Kidney (tissue), 14 donors: ENCODE data around the gene GTF2I. TPM values are rescaled to one million over a fixed set of nuclear protein-coding genes. Genes with fewer than 3 reads are reported as not detected.
A peak's percentile ranks its signal among the peaks of the same experiment; 100 is the strongest.

Source experiments
- DNase-seq, 5 donors: peaks; one replicate each; pipeline ENCODE4 v3.0.0-alpha.2; 2013 to 2020
- FAIRE-seq: peaks from 2 replicates; lab custom pipeline; 2012; peaks lifted over from hg19 to GRCh38; lab: Jason Lieb, UNC
- H3K27ac ChIP-seq, 2 donors: one replicate each; pipeline ENCODE4 v1.7.0; 2013; ENCODE audit warnings: low read depth in 2 of 2, low read length in 2 of 2, inconsistent platforms in 1 of 2
- H3K27me3 ChIP-seq: one replicate; pipeline ENCODE4 v1.7.1; 2013; ENCODE audit warnings: low read length, inconsistent platforms; ENCODE audit not compliant: control insufficient read depth, insufficient read depth
- H3K36me3 ChIP-seq, 3 donors: one replicate each; pipeline versions ENCODE4 v1.7.0 to v1.7.1; 2013; ENCODE audit warnings: low read length in 3 of 3, control low read depth in 1 of 3, inconsistent platforms in 1 of 3; ENCODE audit not compliant: insufficient read depth in 3 of 3, control insufficient read depth in 2 of 3
- H3K4me1 ChIP-seq, 3 donors: one replicate each; pipeline versions ENCODE4 v1.7.0 to v1.7.1; 2013; ENCODE audit warnings: low read length in 3 of 3, inconsistent platforms in 1 of 3, low read depth in 1 of 3; ENCODE audit not compliant: control insufficient read depth in 2 of 3, insufficient read depth in 2 of 3
- H3K4me3 ChIP-seq, 3 donors: one replicate each; pipeline versions ENCODE4 v1.7.0 to v1.8.1; 2013; ENCODE audit warnings: low read length in 3 of 3, control low read depth in 1 of 3, inconsistent platforms in 1 of 3
- H3K9ac ChIP-seq, 3 donors: one replicate each; pipeline versions ENCODE4 v1.7.0 to v1.7.1; 2013; ENCODE audit warnings: low read length in 3 of 3, control low read depth in 1 of 3, inconsistent platforms in 1 of 3
- H3K9me3 ChIP-seq, 3 donors: one replicate each; pipeline versions ENCODE4 v1.7.0 to v1.7.1; 2013; ENCODE audit warnings: low read length in 3 of 3, control low read depth in 1 of 3, inconsistent platforms in 1 of 3; ENCODE audit not compliant: control insufficient read depth in 2 of 3, insufficient read depth in 1 of 3
- CTCF ChIP-seq: IDR thresholded peaks from 3 replicates; pipeline ENCODE4 v1.5.1; 2012; ENCODE audit warnings: mild to moderate bottlenecking, moderate library complexity, borderline replicate concordance; ENCODE audit not compliant: insufficient read depth; ENCODE audit errors: extremely low read depth
- intact Hi-C: fragments of 100-400 bp; cut with DNase I; formaldehyde crosslinking; loops from one replicate; pipeline ENCODE4 v1.11.1; 2022
- polyA plus RNA-seq: library from polyadenylated mRNA; stranded (reverse); fragments of 350-450 nt; fragmentation: Illumina TruSeq; extraction: RNeasy Lipid Tissue Mini Kit (QIAGEN cat#74804); gene quantifications from one replicate; pipeline ENCODE4 v1.2.3, GENCODE V29; 2014; ENCODE audit warnings: low read depth, low replicate concordance; ENCODE audit not compliant: insufficient read depth
- total RNA-seq: library from RNA; stranded (reverse); fragmentation: NEBNext Ultra II Directional; extraction: Animal tissue kit (Norgen Biotek cat#: 25700); gene quantifications from one replicate; pipeline ENCODE4 v1.2.1, GENCODE V29; 2021
- donor health status: control.
- donor health status: control.
- donor health status: control.
- donor health status: control.
- donor health status: control.
- donor health status: DM: yes; HTN: yes; CAD: no.
- donor health status: Normal renal cell carcinoma (clear cell type).

GTF2I gene
- total and polyA plus RNA-seq, 2 donors from 2014 or later: 31.8 to 241 TPM

GRCh38 chr7:74672343-74672915 lies 14.9 kb downstream of the GTF2I start:
- no peak for TF ChIP-seq CTCF
- peak overlapping the region in 1 of 2 donors; percentile 42 for H3K27ac ChIP-seq
- H3K4me3 ChIP-seq: no peak overlapping the region
- peaks cover 0 to 13% (median 0%) of the 10 kb centered on the region in 3 donors for H3K4me1 ChIP-seq
- no peaks in the 10 kb centered on the region for H3K36me3 ChIP-seq
- H3K9me3 ChIP-seq: no peaks in the 10 kb centered on the region
- FAIRE-seq (no peak), DNase-seq (no peak)
- intact Hi-C loops: no loop called here
- no peak overlapping the region for H3K9ac ChIP-seq
- no peaks in the 10 kb centered on the region for H3K27me3 ChIP-seq

- Histone ChIP-seq H3K9ac (no peak overlapping the region), H3K27ac (no peak overlapping the region), H3K36me3 (no peaks in the 10 kb centered on the region), H3K9me3 (no peaks in the 10 kb centered on the region), H3K4me3 (no peak overlapping the region), H3K4me1 (peaks cover 0 to 13% (median 0%) of the 10 kb centered on the region in 3 donors), H3K27me3 (no peaks in the 10 kb centered on the region)
- no peak for DNase-seq
- TF ChIP-seq CTCF: no peak
- intact Hi-C loops: no loop called here
- FAIRE-seq: no peak
Observed at GRCh38 chr7:74674166-74674565, 16.6 kb downstream of the GTF2I start.

GRCh38 chr7:74682829-74683228 lies 25.3 kb downstream of the GTF2I start:
- intact Hi-C loops: no loop called here

More at GRCh38 chr7:74682829-74683228, 25.3 kb downstream of the GTF2I start:
- Histone ChIP-seq H3K36me3 (no peaks in the 10 kb centered on the region), H3K4me3 (no peak overlapping the region), H3K4me1 (no peaks in the 10 kb centered on the region), H3K9me3 (no peaks in the 10 kb centered on the region), H3K27ac (no peak overlapping the region), H3K27me3 (no peaks in the 10 kb centered on the region), H3K9ac (no peak overlapping the region)
- TF ChIP-seq CTCF: no peak
- FAIRE-seq (no peak), DNase-seq (no peak)
